Activated CD8-positive, alpha-beta memory T cell treated with anti-CD3 and anti-CD28 coated beads for 1 hour (primary cell): Measurements from ENCODE around the gene UBE2J1.

ENCODE experiments used
- DNase-seq, 2 donors: peaks; one replicate each; pipeline ENCODE4 v3.0.0-alpha.2; 2020; ENCODE audit warnings: low read depth in 1 of 2; ENCODE audit errors: extremely low read depth in 1 of 2

The UBE2J1 gene

GRCh38 chr6:89291256-89291819, 61.2 kb downstream of the UBE2J1 start:
- no peak for DNase-seq

- no peak for DNase-seq
These were observed 61.9 kb downstream of the UBE2J1 start for GRCh38 chr6:89290401-89291155.

GRCh38 chr6:89289710-89290109, 62.8 kb downstream of the UBE2J1 start:
- DNase-seq, result no peak

- no peak for DNase-seq
These were observed 65.0 kb downstream of the UBE2J1 start for GRCh38 chr6:89287351-89288028.

DNA sequence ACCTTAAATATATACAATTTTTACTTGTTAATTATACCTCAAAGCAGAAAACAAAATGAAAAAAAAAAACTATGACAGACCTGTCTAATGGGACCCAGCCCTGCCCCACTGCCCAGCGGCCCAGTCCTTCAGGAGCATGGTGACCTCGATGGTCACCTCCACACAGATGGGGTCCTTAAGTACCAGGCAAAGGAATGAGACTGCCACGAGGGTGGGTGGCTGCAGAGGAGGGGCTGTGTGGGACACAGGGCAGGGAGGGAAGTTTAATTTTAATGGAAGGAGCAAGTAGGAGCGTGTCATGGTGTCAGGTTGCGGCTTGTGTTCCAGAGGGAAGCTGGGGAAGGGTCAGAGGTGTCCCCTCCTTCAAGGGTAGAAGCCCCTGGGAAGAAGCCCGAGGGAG, 66.0 kb downstream of the UBE2J1 start:
- no peak for DNase-seq

DNA sequence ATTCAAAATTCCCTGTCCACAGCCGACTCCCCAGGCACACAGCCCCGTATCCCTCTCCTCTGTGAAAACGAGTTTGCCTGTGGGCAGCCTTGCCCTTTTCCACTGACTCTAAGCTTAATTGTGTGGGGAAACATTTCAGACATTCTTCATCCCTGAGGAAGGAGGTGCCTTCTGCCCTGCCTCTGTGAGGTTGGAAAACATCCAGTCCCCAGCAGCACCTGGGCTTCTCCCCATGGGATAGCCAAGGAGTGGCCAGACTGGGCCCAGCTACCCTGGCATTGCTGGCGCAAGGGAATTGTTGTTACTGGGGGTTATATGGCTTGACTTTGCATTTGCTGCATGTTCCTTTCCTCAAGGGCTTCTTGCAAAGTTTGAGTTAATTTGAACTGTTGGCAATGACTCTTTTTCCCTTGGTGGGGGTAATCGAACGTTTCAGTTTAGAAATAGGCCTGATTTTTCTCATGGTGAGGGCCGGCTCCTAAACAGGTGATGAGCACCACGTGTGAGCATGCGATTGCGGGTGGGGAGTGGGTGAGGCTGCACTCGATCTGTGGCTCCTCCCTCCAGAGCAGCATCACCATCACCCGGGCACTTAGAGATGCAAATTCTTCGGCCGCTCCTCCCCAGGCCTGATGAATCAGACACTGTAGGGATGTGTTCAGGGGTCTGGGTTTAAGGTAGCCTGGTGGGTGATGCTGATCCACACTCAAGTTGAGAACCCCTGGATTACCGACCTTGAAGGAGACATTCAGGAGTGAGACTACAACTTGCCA, 67.4 kb downstream of the UBE2J1 start:
- DNase-seq, result no peak

DNA sequence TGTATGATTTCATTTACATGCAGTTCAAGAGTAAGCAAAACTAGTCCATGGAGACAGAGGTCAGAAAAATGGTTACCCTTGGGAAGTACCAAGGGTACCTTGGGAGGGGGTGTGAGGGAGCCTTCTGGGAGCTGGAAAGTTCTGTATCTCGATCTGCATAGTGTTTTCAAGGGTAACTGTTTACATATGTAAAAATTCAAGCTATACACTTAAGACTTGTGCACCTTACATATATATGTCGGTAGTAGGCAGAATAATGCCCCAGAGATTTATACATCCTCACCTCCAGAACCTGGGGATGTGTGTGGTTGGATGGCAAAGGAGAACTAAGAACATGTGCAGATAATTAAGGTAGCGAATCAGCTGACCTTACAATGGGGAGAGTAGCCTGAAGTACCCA, 68.4 kb downstream of the UBE2J1 start:
- DNase-seq, result no peak

DNA sequence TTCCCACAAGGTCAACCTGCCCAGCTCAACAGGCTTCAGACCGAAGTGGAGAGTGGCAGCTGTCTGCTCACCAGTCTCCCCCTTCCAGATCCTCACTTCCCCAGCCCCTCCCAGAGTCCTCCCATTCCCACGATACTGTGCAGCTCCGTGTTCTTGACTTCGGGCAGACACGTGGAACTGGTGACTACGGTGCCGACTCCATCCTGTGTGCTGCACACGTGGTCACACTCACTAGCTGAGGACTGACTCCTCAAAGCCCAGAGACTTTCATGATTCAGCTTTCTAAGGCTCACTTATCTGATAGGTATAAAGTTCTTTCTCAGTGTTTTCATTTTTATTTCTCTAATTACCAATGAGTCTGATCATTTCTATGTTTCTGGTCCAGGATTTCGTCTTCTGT, 69.8 kb downstream of the UBE2J1 start:
- no peak for DNase-seq

GRCh38 chr6:89281779-89282246, 70.7 kb downstream of the UBE2J1 start:
- no peak for DNase-seq

DNA sequence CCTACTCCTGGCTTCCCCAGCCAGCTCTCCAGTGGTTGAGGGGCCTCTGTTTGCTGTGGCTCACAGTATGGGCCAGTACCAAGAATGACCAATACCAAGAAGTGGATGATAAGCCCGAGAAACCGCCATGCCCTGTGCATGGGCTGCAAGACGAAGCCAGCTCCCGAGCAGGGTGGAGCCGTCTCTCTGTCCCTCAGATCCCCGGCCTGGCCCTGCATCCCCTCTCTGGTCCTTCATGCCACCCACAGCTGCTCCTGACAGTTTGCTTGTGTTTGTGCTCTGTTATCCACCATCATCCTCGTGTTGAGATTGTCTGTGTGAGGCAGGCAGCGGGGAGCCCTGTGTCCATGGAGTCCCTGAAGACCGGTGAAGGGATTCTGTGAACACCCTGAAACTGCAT, 73.6 kb downstream of the UBE2J1 start:
- DNase-seq, result no peak
